Stimulated activated CD4-positive, alpha-beta T cell treated with anti-CD3 and anti-CD28 coated beads, Interleukin-1b, Interleukin-23, amount 100 ng/mL, for 4 hours (primary cell): ENCODE measurements around the gene POLE.

Experiments used
- DNase-seq, 2 donors: peaks; one replicate each; pipeline ENCODE4 v3.0.0-alpha.2; 2020; ENCODE audit warnings: low read depth in 2 of 2

Gene POLE

DNA sequence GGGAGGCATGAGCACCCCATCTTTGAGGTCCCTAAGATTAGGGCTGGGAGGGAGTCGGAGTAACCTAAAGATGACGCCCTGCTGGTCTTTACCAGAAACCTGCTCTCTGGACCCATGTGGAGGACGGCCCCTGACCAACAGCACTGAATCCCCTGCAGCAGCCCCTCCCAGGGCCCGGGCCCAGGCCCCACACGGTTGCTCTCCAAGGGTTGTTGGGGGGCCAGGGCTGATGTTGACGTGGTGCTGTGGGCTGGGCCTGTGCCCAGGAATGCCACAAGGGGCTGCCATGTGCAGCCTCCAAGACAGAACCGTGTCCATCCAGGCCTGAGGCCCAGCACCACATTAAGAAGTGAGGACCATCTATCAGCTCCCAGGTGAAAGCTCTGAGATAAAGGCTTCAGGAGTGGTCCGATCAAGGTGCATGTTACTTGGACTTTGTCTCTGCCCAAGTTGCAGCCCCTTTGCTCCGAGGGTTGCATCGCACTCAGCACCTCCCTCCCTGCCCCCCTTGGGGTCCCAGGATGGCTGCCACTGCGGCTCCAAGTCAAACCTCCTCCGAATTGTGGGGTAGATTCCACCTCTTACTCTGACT lies 106.3 kb downstream of the POLE start:
- DNase-seq, result no peak

DNA sequence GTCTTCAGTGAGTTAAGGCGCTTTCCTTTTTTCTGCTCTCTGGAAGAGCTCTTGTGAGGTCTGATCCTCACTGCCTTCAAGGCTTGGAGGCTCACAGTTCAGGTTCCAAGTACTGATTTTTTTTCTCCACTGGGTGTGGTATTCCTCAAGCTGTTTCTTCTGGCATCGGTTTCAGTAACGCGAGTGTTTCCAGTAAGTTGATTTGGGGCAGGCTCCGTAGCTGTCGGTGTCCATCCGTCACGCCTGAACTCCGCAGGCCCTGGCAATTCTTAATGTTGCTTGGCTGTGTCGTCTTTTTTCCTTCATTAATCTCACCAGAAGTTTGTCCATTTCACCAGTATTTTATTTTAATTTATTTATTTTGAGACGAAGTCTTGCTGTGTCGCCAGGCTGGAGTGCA lies 107.4 kb downstream of the POLE start:
- no peak for DNase-seq

DNA sequence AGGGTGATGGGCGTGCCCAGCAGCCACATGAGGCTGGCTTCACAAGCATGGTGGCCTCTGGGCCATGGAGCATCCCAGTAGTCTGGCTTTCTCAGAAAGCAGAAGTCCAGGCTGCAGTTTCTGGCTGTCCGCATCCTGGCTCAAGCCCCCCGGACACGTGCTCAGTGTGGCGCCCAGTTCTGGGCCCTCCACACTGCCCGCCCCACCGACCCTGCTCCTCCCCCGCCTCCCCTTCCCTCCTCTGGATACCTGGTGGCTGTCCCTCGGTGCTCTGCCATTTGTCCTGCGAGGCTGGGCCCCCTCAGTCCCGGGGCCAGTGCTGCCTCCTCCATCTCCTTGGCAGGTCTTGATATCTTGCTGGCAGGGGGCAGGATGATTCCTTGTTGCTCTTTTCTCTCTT lies 108.3 kb downstream of the POLE start:
- no peak for DNase-seq

DNA sequence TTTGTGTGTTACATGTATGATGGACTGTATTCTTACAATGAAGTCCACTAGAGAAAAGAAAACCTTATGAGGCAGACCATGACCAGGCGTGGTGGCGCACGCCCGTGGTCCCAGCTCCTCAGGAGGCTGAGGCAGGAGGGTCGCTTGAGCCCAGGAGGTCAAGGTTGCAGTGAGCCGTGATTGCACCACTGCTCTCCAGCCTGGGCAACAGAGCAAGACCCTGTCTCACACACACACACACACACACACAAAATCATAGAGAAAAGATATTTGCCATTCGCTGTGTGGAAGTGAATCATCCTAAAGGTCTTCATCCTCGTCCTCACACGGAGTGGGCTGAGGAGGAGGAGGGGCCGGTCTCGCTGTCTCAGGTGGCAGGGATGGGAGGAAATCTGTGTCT lies 109.0 kb downstream of the POLE start:
- DNase-seq, result no peak

GRCh38 chr12:132577191-132577920 lies 109.8 kb downstream of the POLE start:
- DNase-seq, result no peak

DNA sequence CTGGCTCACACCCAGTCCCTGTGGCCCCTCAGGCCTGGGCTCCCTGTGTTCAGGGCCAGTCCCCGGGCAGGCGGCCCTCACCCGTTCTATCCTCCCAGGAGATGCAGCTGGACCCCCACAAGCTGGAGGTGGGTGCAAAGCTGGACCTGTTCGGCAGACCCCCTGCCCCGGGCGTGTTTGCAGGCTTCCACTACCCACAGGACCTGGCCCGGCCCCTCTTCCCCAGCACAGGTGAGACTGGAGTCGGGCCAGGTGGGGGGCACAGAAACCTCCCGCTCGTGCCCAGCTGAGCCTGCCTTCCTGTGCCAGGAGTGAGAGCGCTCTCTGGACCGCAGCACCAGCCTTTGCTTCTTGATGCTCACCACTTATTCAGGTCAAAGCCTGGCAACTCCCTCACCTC lies 110.4 kb downstream of the POLE start:
- DNase-seq, result no peak

- no peak for DNase-seq
Measured at GRCh38 chr12:132575661-132576060, 111.5 kb downstream of the POLE start.

DNA sequence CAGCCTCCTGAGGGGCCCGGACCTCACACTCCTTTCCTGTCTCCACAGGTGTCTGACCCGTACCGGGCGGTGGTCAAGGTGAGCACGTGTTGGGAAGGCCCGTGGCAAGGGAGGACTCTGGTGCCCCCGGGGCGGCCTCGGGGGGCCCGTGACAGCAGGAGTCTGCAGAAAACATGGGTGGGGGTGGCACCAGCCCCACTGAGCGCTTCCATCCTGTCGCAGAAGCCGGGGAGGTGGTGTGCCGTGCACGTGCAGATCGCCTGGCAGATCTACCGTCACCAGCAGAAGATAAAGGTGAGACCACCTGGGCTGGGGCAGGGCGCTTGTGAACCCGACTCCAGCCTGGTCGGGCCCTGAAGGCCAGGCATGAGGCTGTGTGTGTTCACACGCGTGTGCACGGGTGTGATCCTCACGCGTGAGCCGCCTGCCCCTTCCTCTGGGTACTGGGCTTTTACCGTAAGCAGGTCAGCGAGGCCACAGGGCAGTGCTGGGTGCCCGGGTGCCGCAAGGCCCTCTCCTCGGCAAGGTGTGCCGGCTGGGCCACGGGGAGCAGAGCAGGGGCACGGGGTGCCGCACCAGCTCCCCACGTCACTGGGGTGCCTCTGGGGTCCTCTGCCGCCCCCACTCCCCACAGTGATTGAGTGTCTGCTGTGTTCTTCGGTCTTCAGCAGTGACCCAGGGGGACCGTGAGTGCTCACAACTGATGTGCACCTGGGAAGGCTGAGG lies 112.7 kb downstream of the POLE start:
- DNase-seq, result no peak
